ENCODE results near the gene UBASH3A.
A peak's percentile ranks its signal among the peaks of the same experiment; 100 is the strongest.
"Not testable (repeated sequence)": the region's sequence is repeated elsewhere in the genome, so short reads cannot be mapped to it uniquely, and the experiment has no call there.

The UBASH3A gene

GRCh38 chr21:42392731-42393442 is 10.8 kb upstream of the UBASH3A start:
- DNase-seq = no peak

DNA sequence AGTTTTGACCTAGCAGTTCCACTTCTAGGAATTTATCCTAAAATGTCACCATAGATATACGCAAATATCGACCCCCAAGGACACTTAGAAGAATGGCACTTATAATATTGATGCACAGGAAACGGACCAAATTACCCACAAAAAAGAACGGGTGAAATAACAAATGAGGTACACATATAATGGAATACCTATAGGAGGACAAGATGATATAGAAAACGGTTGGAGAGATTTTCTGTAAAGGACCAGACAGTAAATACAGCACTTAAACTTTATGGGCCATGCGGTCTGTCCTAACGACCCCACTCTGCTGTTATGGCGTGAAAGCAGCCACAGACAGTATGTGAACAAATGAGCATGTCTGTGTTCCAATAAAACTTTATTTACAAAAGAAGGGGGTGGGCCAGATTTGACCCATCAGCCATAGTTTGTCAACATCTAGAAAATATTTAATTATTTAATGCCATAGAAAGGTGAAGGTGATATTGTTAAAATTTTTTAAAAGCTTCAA is 10.2 kb upstream of the UBASH3A start:
- no peak for DNase-seq

- DNase-seq = no peak
These were observed 8.4 kb upstream of the UBASH3A start for GRCh38 chr21:42395302-42395701.

- no peak for DNase-seq
These were observed 7.6 kb upstream of the UBASH3A start, which contains the start of gene TMPRSS3 for GRCh38 chr21:42395905-42396651. TSS of gene TMPRSS3 (minus strand) at chr21:42396052. CDS start at chr21:42395417, 635 bp downstream.

DNA sequence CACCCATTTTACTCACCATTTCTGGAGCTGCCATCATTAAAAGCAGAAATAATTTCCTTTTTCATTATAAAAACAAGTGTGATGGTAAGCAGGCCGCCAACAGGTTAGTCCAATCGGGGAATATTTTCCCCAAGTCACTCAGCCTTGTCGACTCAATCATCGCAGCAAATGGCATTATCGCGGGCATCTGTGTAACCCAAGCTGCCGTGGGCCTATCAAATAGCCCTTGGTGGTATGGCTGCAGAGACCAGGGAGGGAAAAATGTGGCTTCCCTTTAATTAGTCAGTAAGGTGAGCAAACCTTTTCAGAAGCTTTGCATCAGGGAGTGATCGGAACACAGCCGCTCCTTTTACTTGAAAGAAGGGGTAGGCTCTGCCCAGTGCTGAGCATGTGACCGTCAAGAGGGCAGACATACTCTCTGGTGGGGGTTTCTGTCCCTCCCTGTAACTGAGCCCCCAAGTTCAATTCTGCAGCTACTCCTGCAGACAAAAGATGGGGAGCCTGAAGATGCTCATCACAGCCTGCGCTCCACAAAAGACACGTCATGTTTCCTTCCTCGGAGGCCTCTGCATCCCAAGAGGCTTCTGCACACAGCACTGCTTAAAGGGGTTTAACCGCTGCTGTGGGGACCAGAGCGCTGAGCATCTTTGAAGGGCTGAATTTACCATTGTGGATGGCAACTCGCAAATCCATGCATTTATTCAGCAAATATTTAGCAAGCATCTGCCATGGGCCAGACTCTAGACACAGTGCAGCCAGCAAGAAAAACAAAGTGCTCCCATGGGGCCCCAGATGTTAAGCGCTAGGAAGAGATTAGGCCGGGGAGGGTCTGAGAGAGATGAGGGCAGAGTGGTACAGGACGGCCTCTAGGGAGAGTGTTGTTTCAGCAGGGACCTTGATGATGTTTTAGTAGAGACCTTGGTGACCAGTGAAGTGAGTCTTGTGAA is 6.6 kb upstream of the UBASH3A start:
- DNase-seq = no peak

GRCh38 chr21:42397746-42398394 is 5.8 kb upstream of the UBASH3A start:
- DNase-seq = no peak

DNA sequence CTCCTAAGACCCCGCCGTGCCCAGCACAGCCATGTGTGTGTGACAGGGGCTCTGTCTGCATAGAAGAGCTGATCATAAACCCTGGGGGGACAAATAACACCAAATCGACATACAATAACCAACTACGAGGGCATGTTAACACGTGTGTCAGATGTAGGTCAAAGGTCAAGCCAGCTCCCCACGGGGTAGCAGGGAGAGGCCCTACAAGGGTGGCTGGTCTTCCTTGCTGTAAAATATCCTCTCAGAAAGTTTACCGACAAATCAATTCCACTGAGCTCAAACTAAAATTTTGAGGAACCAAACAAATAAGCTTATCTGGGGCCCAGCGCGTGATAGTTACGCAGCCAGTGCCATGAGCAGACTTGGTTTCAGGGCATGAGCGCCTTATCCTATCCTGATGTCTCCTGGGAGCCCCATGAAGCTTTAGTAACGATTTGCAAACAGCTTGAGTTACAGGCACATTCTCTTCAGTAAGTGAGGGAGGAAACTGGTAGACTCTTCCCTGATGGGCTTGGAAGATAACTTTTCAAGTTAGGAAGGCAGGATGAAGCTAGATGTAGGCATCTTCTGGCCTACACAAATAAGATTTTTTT is 5.2 kb upstream of the UBASH3A start:
- DNase-seq = no peak

- DNase-seq = peak; percentile 23
These were observed 3.2 kb upstream of the UBASH3A start for GRCh38 chr21:42400525-42400924.

DNA sequence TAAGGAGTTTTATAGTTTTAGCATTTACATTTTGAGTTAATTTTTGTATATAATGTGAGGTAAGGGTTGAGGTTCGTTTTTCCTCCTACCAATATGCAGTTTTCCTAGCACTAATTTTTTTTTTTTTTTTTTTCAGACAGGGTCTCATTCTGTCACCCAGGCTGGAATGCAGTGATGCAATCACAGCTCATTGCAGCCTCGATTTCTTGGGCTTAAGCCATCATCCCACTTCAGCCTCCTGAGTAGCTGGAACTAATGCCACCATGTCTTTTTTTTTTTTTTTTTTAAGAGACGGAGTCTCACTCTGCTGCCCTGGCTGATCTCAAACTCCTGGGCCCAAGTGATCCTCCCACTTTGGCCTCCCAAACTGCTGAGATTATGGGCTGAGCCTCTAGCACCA is 2.5 kb upstream of the UBASH3A start:
- peak; percentile 33 for DNase-seq

DNA sequence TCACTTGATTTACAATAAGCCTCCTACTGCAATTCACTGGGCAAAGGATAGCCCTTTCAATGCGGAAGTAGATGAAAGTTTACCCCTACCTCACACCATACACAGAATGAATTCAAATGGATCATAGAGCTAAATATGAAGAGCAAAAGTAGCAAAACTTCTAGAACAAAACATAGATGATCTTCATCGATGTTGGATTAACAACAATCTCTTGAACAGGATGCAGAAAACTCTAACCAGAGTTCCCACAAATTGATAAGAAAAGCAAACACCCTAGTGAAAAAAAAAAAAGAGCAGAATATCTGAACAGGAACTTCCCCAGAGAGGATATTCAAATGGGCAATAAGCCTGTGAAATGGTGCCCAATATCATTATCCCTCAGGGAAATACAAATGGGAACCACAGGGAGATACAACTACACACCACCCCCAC is 1.9 kb upstream of the UBASH3A start:
- DNase-seq = no peak

- DNase-seq = no peak
These were observed 837 bp downstream of the UBASH3A start for GRCh38 chr21:42404539-42404938.

DNA sequence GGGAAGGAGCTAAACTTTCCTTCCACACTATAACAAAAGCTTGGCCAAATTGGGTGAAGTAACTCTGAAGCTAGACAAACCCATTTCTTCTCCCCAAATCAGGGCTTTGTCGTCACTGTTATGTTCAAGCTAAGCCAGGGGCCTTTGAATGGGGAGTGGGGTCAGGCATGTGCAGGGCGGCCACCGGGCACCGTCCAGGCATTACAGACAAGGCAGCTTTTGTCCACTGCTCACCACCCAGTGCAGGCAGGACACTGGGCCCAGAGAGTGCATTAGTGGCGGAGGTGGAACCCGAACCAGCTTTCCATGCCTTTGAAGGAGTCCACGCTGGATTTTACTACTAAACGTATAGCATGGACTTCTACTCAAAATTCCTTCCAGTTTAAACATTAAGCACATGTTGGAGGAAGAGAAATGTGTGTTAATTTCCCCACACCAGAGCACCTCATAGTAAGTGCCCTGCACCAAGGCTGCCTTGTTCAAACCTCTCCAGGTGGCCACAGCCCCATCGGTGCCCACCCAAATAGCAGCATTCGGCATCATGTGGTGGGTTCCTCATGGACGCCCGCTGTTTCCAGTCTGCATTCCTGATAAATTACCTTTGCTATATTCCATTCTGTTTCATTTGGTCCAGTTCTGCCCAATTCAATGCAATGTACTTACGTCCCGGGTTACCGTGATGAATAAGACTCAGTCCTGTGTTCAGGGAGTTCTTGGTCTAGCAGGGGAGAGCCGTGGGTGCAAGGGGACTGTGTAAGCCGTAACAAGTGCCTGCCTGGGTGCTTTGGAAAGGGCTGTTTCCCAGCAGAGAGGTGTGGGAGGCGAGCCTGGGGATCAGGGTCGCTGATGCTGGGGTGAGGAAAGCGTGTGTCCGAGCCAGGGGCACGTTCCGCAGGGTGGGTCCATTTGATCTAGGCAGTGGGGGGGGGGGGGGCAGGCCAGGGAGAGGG is 1.6 kb downstream of the UBASH3A start:
- DNase-seq = no peak

DNA sequence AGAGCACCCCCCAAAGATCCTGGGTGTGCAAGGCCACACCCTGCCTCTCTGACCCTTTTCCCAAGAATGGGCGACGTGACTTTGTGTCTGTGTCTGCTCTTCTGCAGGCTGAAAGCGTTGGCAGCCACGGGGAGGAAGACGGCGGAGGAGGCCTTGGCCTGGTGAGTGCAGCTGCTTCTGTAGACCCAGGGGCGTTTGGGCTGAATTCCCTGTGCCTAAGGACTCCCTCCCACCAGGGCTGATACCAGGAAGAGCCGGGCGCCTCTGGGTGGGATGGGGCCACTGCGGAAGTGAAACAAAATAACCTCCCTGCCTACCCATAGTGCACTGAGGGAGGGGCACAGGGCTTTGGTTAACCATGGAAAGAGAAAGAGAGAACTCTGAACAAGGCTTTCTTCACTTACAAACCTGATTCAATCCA is 2.5 kb downstream of the UBASH3A start:
- DNase-seq = no peak

GRCh38 chr21:42406866-42407265 is 3.2 kb downstream of the UBASH3A start:
- no peak for DNase-seq

- no peak for DNase-seq
These were observed 3.8 kb downstream of the UBASH3A start for GRCh38 chr21:42407476-42407875.

DNA sequence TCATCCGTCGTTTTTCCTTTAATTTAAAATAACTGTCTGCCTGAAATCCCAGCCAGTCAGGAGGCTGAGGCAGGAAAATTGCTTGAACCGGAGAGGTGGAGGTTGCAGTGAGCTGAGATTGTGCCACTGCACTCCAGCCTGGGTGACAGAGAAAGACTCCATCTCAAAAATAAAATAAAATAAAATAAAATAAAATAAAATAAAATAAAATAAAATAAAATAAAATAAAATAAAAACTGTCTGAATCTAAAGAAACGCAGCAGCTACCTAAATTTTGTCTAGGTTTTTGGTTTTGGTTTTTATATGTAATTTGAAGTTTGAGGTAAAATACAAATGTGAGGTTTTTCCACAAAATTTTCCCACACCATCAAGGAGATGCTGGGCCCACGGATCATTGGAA is 5.0 kb downstream of the UBASH3A start:
- DNase-seq = not testable (repeated sequence)

DNA sequence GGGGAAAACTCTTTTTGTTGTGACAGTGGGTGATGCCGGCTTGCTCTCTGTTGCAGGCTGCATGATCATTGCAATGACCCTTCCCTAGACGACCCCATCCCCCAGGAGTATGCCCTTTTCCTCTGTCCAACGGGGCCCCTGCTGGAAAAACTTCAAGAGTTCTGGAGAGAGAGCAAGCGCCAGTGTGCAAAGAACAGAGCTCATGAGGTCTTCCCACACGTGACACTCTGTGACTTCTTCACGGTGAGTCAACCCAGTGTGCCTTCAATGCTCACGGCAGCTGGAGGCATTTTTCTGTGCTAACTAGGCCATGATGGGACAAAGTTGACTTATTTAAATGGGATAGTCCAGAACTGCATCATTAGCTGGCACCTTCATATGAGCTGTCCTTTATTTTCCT is 5.7 kb downstream of the UBASH3A start:
- DNase-seq = no peak

GRCh38 chr21:42411197-42411869 is 7.6 kb downstream of the UBASH3A start:
- DNase-seq = no peak

- DNase-seq = no peak
These were observed 8.4 kb downstream of the UBASH3A start for GRCh38 chr21:42411891-42412635.

DNA sequence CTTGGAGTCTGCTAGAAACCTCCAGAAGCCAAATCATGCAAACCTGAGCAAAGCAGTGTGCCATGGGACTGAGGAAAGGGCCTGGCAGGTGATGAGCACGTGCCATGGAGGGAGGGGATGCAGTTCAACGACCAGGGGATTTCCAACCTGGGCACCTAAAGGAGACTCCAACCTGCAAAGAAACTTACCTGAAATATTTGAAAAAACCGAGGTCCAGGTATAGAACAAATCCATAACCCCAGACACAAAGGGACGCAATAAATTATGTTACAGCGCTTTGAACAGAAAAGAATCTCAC is 8.9 kb downstream of the UBASH3A start:
- no peak for DNase-seq

Data from EL (cell line).